ENCODE data around the gene BATF2. TPM values are rescaled to one million over a fixed set of nuclear protein-coding genes. Genes with fewer than 3 reads are reported as not detected.

BATF2 gene
- total and polyA plus RNA-seq, 8 donors = 0.73 to 29.5 (median 3.4) TPM; not detected in 1

- H3K9me3 ChIP-seq = no peaks in the 10 kb centered on the region
Measured at GRCh38 chr11:65036931-65037330, 40.2 kb upstream of the BATF2 start.

DNA sequence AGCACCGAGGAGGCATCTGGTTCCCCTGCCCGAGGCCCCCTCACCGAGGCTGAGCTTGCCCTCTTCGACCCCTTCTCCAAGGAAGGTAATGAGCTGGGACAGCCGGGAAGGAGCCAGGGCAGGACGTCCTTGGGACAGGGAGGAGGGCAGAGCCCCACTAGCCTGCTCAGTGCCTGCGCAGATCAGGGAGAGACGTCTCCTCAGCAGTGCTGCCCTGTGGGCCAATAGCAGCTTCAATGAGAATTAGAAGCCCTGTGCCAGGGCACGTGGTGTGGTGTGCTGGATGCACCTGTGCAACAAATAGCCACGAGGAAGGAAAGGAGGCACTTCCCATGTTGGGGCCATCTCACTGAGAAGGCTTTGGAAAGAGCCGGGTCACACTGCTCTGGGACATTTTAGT lies 38.8 kb upstream of the BATF2 start:
- no peaks in the 10 kb centered on the region for H3K9me3 ChIP-seq
- H3K4me3 ChIP-seq = no peak overlapping the region
- 65 to 86% (median 83%) methylated on average over 5 to 11 of the region's 11 CpGs for WGBS, 5 donors
- peaks cover 8 to 27% (median 16%) of the 10 kb centered on the region in 4 donors for H3K4me1 ChIP-seq
- H3K27ac ChIP-seq = no peak overlapping the region
- H3K27me3 ChIP-seq = no peaks in the 10 kb centered on the region
- H3K36me3 ChIP-seq = peaks cover 46 to 87% (median 82%) of the 10 kb centered on the region in 4 donors
- intact Hi-C loops (cut with DNase I; ENCODE audit: low total_unique reads) = no loop called here
- no peak for DNase-seq
- no peak for TF ChIP-seq POLR2AphosphoS5 (IDR thresholded peaks at IDR 0.05)
- no peak for TF ChIP-seq POLR2A (IDR thresholded peaks at IDR 0.05)
- no peak for TF ChIP-seq CTCF (IDR thresholded peaks at IDR 0.05)
- TF ChIP-seq EP300 (IDR thresholded peaks at IDR 0.05) = no peak

More at GRCh38 chr11:65036931-65037330, 40.2 kb upstream of the BATF2 start:
- intact Hi-C loops (cut with DNase I; ENCODE audit: low total_unique reads) = no loop called here
- WGBS, 5 donors = 34 to 74% (median 45%) methylated on average over 6 of the region's 6 CpGs
- H3K36me3 ChIP-seq = peaks cover 46 to 76% (median 71%) of the 10 kb centered on the region in 4 donors
- TF ChIP-seq POLR2AphosphoS5 (IDR thresholded peaks at IDR 0.05) (peak in 1 of 3 donors; percentile 7), EP300 (IDR thresholded peaks at IDR 0.05) (no peak), POLR2A (IDR thresholded peaks at IDR 0.05) (no peak), CTCF (IDR thresholded peaks at IDR 0.05) (no peak)
- H3K4me1 ChIP-seq = peaks cover 12 to 27% (median 20%) of the 10 kb centered on the region in 4 donors
- peak overlapping the region in 4 of 5 donors; percentile 37 to 67 (median 47) for H3K27ac ChIP-seq
- H3K4me3 ChIP-seq = no peak overlapping the region
- H3K27me3 ChIP-seq = no peaks in the 10 kb centered on the region
- DNase-seq = peak in 1 of 2 donors; percentile 90

GRCh38 chr11:65034423-65034822 lies 37.7 kb upstream of the BATF2 start:
- H3K4me3 ChIP-seq = no peak overlapping the region
- H3K36me3 ChIP-seq = peaks cover 46 to 87% (median 79%) of the 10 kb centered on the region in 4 donors
- DNase-seq = no peak
- H3K4me1 ChIP-seq = peaks cover 0 to 25% (median 9%) of the 10 kb centered on the region in 4 donors
- no peaks in the 10 kb centered on the region for H3K27me3 ChIP-seq
- TF ChIP-seq POLR2A (IDR thresholded peaks at IDR 0.05) (no peak), CTCF (IDR thresholded peaks at IDR 0.05) (no peak), POLR2AphosphoS5 (IDR thresholded peaks at IDR 0.05) (no peak), EP300 (IDR thresholded peaks at IDR 0.05) (no peak)
- 93 to 100% (median 97%) methylated on average over 2 of the region's 2 CpGs for WGBS, 5 donors
- no peak overlapping the region for H3K27ac ChIP-seq
- H3K9me3 ChIP-seq = no peaks in the 10 kb centered on the region
- intact Hi-C loops (cut with DNase I; ENCODE audit: low total_unique reads) = no loop called here

- Histone ChIP-seq H3K4me3 (no peak overlapping the region), H3K4me1 (peaks cover 11 to 36% (median 25%) of the 10 kb centered on the region in 4 donors), H3K27me3 (no peaks in the 10 kb centered on the region), H3K36me3 (peaks cover 30 to 65% (median 62%) of the 10 kb centered on the region in 4 donors), H3K9me3 (no peaks in the 10 kb centered on the region), H3K27ac (no peak overlapping the region)
- intact Hi-C loops (cut with DNase I; ENCODE audit: low total_unique reads) = no loop called here
- DNase-seq = no peak
- WGBS, 5 donors = 82 to 93% (median 84%) methylated on average over 12 to 13 of the region's 13 CpGs
- TF ChIP-seq POLR2AphosphoS5 (IDR thresholded peaks at IDR 0.05) (no peak), EP300 (IDR thresholded peaks at IDR 0.05) (no peak), CTCF (IDR thresholded peaks at IDR 0.05) (no peak), POLR2A (IDR thresholded peaks at IDR 0.05) (no peak)
Measured at GRCh38 chr11:65032216-65032615, 35.4 kb upstream of the BATF2 start.
